ENCODE measurements around the gene LAMA3. TPM values are rescaled to one million over a fixed set of nuclear protein-coding genes. Genes with fewer than 3 reads are reported as not detected.

Gene LAMA3
- total RNA-seq, 1 donor from 2014 or later, result 0.47 TPM

DNA sequence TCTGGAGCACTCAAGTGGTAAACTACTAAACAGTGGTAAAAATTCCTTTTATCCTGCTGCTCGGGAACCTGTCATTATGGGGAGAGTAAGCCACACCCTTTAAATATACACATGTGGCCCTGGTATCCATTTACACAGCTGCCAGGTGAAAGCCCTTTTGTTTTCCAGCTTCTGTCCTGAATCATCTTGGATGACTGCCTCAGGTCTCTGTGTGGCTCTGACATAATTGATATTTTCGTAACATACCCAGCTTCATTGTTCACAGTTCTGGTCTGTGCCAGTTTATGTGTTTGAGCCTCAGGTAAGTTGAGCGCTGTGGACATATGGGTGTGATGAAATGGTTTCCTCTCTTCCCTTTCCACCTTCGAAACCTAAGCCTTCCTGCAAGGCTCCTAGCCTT lies 309.6 kb downstream of the LAMA3 start:
- no peak overlapping the region for H3K27ac Mint-ChIP-seq
- H3K4me1 Mint-ChIP-seq, result peaks cover 5% of the 10 kb centered on the region
- Histone ChIP-seq H3K9me3 (ENCODE audit: low read depth) (no peaks in the 10 kb centered on the region), H3K9ac (no peak overlapping the region), H3K4me3 (no peak overlapping the region), H3K4me1 (peaks cover 5% of the 10 kb centered on the region), H3K27me3 (no peaks in the 10 kb centered on the region), H3K4me2 (no peak overlapping the region), H4K20me1 (ENCODE audit: low read depth) (no peaks in the 10 kb centered on the region), H2AFZ (replicated peaks) (no peak overlapping the region), H3K79me2 (ENCODE audit: low read depth) (no peaks in the 10 kb centered on the region), H3K27ac (no peak overlapping the region), H3K36me3 (no peaks in the 10 kb centered on the region), H3F3A (ENCODE audit: low read depth) (no peaks in the 10 kb centered on the region)
- H3K4me3 Mint-ChIP-seq, result no peak overlapping the region
- DNase-seq (ENCODE audit: low spot score), result no peak
- peaks cover 5% of the 10 kb centered on the region for H3K27me3 Mint-ChIP-seq (ENCODE audit: insufficient read depth, low read depth)
- H3K9me3 Mint-ChIP-seq, result no peaks in the 10 kb centered on the region
- no peak for TF ChIP-seq EZH2 (IDR thresholded peaks at IDR 0.05)
- TF ChIP-seq, protein P1, sequence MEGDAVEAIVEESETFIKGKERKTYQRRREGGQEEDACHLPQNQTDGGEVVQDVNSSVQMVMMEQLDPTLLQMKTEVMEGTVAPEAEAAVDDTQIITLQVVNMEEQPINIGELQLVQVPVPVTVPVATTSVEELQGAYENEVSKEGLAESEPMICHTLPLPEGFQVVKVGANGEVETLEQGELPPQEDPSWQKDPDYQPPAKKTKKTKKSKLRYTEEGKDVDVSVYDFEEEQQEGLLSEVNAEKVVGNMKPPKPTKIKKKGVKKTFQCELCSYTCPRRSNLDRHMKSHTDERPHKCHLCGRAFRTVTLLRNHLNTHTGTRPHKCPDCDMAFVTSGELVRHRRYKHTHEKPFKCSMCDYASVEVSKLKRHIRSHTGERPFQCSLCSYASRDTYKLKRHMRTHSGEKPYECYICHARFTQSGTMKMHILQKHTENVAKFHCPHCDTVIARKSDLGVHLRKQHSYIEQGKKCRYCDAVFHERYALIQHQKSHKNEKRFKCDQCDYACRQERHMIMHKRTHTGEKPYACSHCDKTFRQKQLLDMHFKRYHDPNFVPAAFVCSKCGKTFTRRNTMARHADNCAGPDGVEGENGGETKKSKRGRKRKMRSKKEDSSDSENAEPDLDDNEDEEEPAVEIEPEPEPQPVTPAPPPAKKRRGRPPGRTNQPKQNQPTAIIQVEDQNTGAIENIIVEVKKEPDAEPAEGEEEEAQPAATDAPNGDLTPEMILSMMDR (IDR thresholded peaks at IDR 0.05), result no peak
- no peak for TF ChIP-seq EZH2phosphoT487 (IDR thresholded peaks at IDR 0.05)
- no peaks in the 10 kb centered on the region for H3K36me3 Mint-ChIP-seq

DNA sequence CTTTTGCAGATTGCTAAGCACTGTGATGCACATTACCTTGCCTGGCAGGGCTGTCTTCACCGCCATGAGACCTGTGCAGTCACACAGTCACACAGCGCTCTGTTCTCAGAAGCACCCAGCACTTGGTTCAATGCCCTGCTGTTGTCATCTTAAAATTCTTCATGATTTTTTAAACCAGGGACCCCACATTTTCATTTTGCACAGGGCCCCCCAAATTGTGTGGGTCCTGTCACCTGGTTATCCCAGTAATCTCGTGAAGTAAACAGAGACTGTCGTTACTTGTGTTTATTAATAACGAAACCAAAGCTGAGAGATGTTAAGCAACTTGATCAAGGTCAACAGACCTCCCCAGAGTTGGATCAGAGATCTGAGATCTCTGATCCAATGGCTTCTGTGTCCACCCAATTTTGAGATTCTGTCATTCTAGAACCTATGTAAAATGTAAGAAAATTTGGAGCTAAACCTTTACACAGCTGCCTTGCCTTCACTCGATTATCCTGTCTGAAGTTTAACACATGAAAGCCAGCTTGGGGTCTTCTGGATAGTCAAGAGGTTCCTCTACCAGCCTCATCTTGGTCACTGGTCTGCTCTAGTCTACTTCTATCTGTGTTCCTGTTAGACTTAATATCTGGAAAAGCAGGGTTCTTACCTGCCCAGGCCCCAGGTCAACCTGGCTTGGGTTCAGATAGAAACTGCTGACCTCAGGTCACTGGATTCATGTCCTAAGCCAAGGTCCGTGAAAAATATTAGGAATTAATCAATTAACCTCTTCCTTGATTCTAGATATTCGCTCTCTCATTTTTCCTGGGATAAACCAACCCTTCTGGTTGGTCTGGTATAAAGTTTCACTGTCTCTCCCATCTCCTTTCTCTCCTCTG lies 311.6 kb downstream of the LAMA3 start:
- H3K4me3 ChIP-seq, result no peak overlapping the region
- H2AFZ ChIP-seq (replicated peaks), result no peak overlapping the region
- H3K27ac ChIP-seq, result no peak overlapping the region
- H3K4me3 Mint-ChIP-seq, result no peak overlapping the region
- no peak overlapping the region for H3K9ac ChIP-seq
- no peaks in the 10 kb centered on the region for H3K4me1 ChIP-seq
- no peaks in the 10 kb centered on the region for H3K9me3 Mint-ChIP-seq
- H3K27me3 ChIP-seq, result no peaks in the 10 kb centered on the region
- TF ChIP-seq EZH2 (IDR thresholded peaks at IDR 0.05), result no peak
- TF ChIP-seq, protein P1 (IDR thresholded peaks at IDR 0.05), result no peak
- H3K79me2 ChIP-seq (ENCODE audit: low read depth), result no peaks in the 10 kb centered on the region
- H3K36me3 Mint-ChIP-seq, result no peaks in the 10 kb centered on the region
- no peaks in the 10 kb centered on the region for H3K9me3 ChIP-seq (ENCODE audit: low read depth)
- H3K27me3 Mint-ChIP-seq (ENCODE audit: insufficient read depth, low read depth), result peaks cover 5% of the 10 kb centered on the region
- no peak for DNase-seq (ENCODE audit: low spot score)
- no peaks in the 10 kb centered on the region for H3K4me1 Mint-ChIP-seq
- no peak overlapping the region for H3K4me2 ChIP-seq
- H3K36me3 ChIP-seq, result no peaks in the 10 kb centered on the region
- H3K27ac Mint-ChIP-seq, result no peak overlapping the region
- H4K20me1 ChIP-seq (ENCODE audit: low read depth), result no peaks in the 10 kb centered on the region
- H3F3A ChIP-seq (ENCODE audit: low read depth), result no peaks in the 10 kb centered on the region

DNA sequence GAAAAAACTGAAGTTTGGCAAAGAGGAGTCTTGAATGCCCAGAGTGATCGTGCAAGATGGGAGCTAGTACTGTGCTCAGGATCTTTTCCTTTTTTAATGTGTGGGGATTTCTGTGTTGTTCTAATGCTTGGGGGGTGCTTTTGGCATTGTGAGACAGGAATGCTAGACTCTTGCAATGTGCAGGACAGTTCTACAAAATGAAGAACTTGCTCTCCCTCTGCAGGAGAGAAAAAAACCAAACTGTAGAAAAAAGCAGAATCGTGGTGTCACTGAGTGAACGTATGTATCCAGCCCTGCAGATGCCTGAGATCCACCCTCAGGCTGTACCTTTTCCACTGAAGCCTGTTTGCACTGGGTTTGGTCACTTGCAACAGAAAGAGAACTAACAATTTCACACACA lies 313.2 kb downstream of the LAMA3 start:
- TF ChIP-seq EZH2 (IDR thresholded peaks at IDR 0.05), result no peak

DNA sequence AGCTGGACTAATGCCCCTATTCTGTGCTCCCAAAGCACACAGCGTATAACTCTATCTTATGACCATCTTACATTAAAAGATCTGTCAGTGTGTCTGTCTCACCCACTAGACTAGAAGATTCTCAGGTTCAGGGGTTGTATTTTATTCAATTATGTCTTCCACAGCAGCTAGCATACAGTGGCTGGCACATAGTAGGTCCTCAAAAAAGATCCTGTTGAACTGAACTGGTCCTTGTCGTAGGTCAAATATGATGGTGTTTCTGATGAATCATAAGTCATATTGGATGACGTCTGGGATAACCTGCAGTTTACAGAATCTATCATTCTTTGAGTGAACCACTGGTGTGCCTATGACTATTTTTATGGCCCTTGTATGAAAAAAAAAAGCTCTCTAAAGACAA lies 314.0 kb downstream of the LAMA3 start:
- H3K27ac ChIP-seq, result no peak overlapping the region
- DNase-seq (ENCODE audit: low spot score), result no peak
- no peaks in the 10 kb centered on the region for H3K4me1 Mint-ChIP-seq
- no peaks in the 10 kb centered on the region for H3K9me3 ChIP-seq (ENCODE audit: low read depth)
- no peak overlapping the region for H3K27ac Mint-ChIP-seq
- TF ChIP-seq EZH2phosphoT487 (IDR thresholded peaks at IDR 0.05) (no peak), EZH2 (IDR thresholded peaks at IDR 0.05) (no peak)
- TF ChIP-seq, protein P1 (IDR thresholded peaks at IDR 0.05), result no peak
- H4K20me1 ChIP-seq (ENCODE audit: low read depth), result no peaks in the 10 kb centered on the region
- H3K9ac ChIP-seq, result no peak overlapping the region
- no peaks in the 10 kb centered on the region for H3K36me3 ChIP-seq
- peaks cover 2% of the 10 kb centered on the region for H3K27me3 Mint-ChIP-seq (ENCODE audit: insufficient read depth, low read depth)
- no peak overlapping the region for H3K4me2 ChIP-seq
- no peaks in the 10 kb centered on the region for H3F3A ChIP-seq (ENCODE audit: low read depth)
- H3K4me3 Mint-ChIP-seq, result no peak overlapping the region
- no peaks in the 10 kb centered on the region for H3K79me2 ChIP-seq (ENCODE audit: low read depth)
- H3K9me3 Mint-ChIP-seq, result no peaks in the 10 kb centered on the region
- no peak overlapping the region for H3K4me3 ChIP-seq
- H3K36me3 Mint-ChIP-seq, result no peaks in the 10 kb centered on the region
- H3K27me3 ChIP-seq, result no peaks in the 10 kb centered on the region
- H2AFZ ChIP-seq (replicated peaks), result no peak overlapping the region
- H3K4me1 ChIP-seq, result no peaks in the 10 kb centered on the region

More for the DNA sequence above, 313.2 kb downstream of the LAMA3 start:
- H3F3A ChIP-seq (ENCODE audit: low read depth), result no peaks in the 10 kb centered on the region
- no peak overlapping the region for H3K27ac ChIP-seq
- no peaks in the 10 kb centered on the region for H3K36me3 ChIP-seq
- no peaks in the 10 kb centered on the region for H3K4me1 ChIP-seq
- Mint-ChIP-seq H3K4me3 (no peak overlapping the region), H3K36me3 (no peaks in the 10 kb centered on the region), H3K4me1 (no peaks in the 10 kb centered on the region), H3K27ac (no peak overlapping the region), H3K9me3 (no peaks in the 10 kb centered on the region), H3K27me3 (ENCODE audit: insufficient read depth, low read depth) (peaks cover 2% of the 10 kb centered on the region)
- no peak overlapping the region for H3K9ac ChIP-seq
- H3K27me3 ChIP-seq, result no peaks in the 10 kb centered on the region
- H3K4me2 ChIP-seq, result no peak overlapping the region
- no peaks in the 10 kb centered on the region for H4K20me1 ChIP-seq (ENCODE audit: low read depth)
- DNase-seq (ENCODE audit: low spot score), result no peak
- no peaks in the 10 kb centered on the region for H3K79me2 ChIP-seq (ENCODE audit: low read depth)
- no peak overlapping the region for H3K4me3 ChIP-seq
- H2AFZ ChIP-seq (replicated peaks), result no peak overlapping the region
- H3K9me3 ChIP-seq (ENCODE audit: low read depth), result no peaks in the 10 kb centered on the region

Data from neural progenitor cell (in vitro differentiated cells).